Gastroesophageal sphincter (tissue), 4 donors: ENCODE data around the gene TSPOAP1. TPM values are rescaled to one million over a fixed set of nuclear protein-coding genes. Genes with fewer than 3 reads are reported as not detected.

Experiments
- ATAC-seq: fragments of 150-250 bp; one replicate; pipeline ENCODE4 v1.9.1; 2016; ENCODE audit warnings: mild to moderate bottlenecking, moderate library complexity
- H3K27ac ChIP-seq, 4 donors: fragments of 200-600 bp; sonication (generic) in 3 of 4; 1 replicate in 3 of 4; 2 replicates in 1 of 4; pipeline ENCODE4 v1.5.1; 2016 to 2019
- H3K27me3 ChIP-seq: fragments of 200-600 bp; sonication (generic); one replicate; pipeline ENCODE4 v1.5.1; 2019
- H3K36me3 ChIP-seq, 2 donors: fragments of 200-600 bp; sonication (generic); one replicate each; pipeline ENCODE4 v1.5.1; 2019; ENCODE audit warnings: control low read depth in 1 of 2
- H3K4me1 ChIP-seq, 3 donors: fragments of 200-600 bp; sonication (generic); 1 replicate in 2 of 3; 2 replicates in 1 of 3; pipeline ENCODE4 v1.5.1; 2016 to 2019; ENCODE audit warnings: control low read depth in 2 of 3
- H3K4me3 ChIP-seq, 2 donors: fragments of 200-600 bp; sonication (generic); one replicate each; pipeline ENCODE4 v1.5.1; 2019; ENCODE audit warnings: mild to moderate bottlenecking in 1 of 2, moderate library complexity in 1 of 2
- H3K9me3 ChIP-seq, 3 donors: fragments of 200-600 bp; sonication (generic); one replicate each; pipeline ENCODE4 v1.5.1; 2017 to 2019; ENCODE audit warnings: control low read depth in 2 of 3
- CTCF ChIP-seq, 4 experiments: fragments of 200-600 bp in 2 of 4; fragments of 450-650 bp in 2 of 4; sonication (generic) in 1 of 4; IDR thresholded peaks; one replicate each; pipeline ENCODE4 v1.5.1; 2017 to 2019; ENCODE audit warnings: antibody characterized with exemption in 4 of 4, mild to moderate bottlenecking in 2 of 4, moderate library complexity in 2 of 4
- EP300 ChIP-seq: sonication (generic); formaldehyde crosslinking; IDR thresholded peaks from one replicate; pipeline ENCODE4 v1.6.1; 2017; ENCODE audit warnings: antibody characterized with exemption, mild to moderate bottlenecking
- POLR2A ChIP-seq, 2 donors: fragments of 450-650 bp; IDR thresholded peaks; one replicate each; pipeline ENCODE4 v1.6.1; 2017; ENCODE audit warnings: antibody characterized with exemption in 2 of 2, mild to moderate bottlenecking in 2 of 2, moderate library complexity in 1 of 2
- POLR2AphosphoS5 ChIP-seq: sonication (generic); formaldehyde crosslinking; IDR thresholded peaks from one replicate; pipeline ENCODE4 v1.6.1; 2017; ENCODE audit warnings: antibody characterized with exemption
- WGBS, 2 donors: methylation state at CpG; one replicate each; pipeline ENCODE4 v1.1.5; 2018; ENCODE audit warnings: low coverage in 1 of 2; 5-methylcytosine and 5-hydroxymethylcytosine counted together
- total RNA-seq, 4 donors: library from RNA; depleted of rRNA; stranded (reverse); fragments of >200 nt; gene quantifications; one replicate each; pipeline ENCODE4 v1.1.0, GENCODE V29; 2016

TSPOAP1 gene
- total RNA-seq, 4 donors from 2014 or later = 7.4 to 44.8 (median 23.0) TPM

GRCh38 chr17:58277802-58278595, 50.6 kb downstream of the TSPOAP1 start:
- Histone ChIP-seq H3K36me3 (no peaks in the 10 kb centered on the region), H3K27me3 (peaks cover 44% of the 10 kb centered on the region), H3K4me3 (no peak overlapping the region), H3K9me3 (no peaks in the 10 kb centered on the region), H3K27ac (peak overlapping the region in 2 of 4 donors; percentile 22 to 24), H3K4me1 (peaks cover 0 to 14% (median 0%) of the 10 kb centered on the region in 3 donors)
- TF ChIP-seq POLR2A (IDR thresholded peaks at IDR 0.05) (no peak), CTCF (IDR thresholded peaks at IDR 0.05) (no peak), EP300 (no peak), POLR2AphosphoS5 (no peak)
- no peak for ATAC-seq
- WGBS, 2 donors = 74 to 94% methylated on average over 3 to 6 of the region's 36 CpGs

- no peaks in the 10 kb centered on the region for H3K9me3 ChIP-seq
- no peak for TF ChIP-seq POLR2AphosphoS5
- TF ChIP-seq CTCF (IDR thresholded peaks at IDR 0.05) = no peak
- TF ChIP-seq POLR2A (IDR thresholded peaks at IDR 0.05) = no peak
- TF ChIP-seq EP300 = no peak
- 57 to 74% methylated on average over 3 to 5 of the region's 5 CpGs for WGBS, 2 donors
Observed at GRCh38 chr17:58277107-58277801, 51.3 kb downstream of the TSPOAP1 start.

GRCh38 chr17:58276423-58276822, 52.2 kb downstream of the TSPOAP1 start:
- ATAC-seq = no peak
- Histone ChIP-seq H3K4me1 (peaks cover 0 to 14% (median 0%) of the 10 kb centered on the region in 3 donors), H3K9me3 (no peaks in the 10 kb centered on the region), H3K4me3 (no peak overlapping the region), H3K36me3 (no peaks in the 10 kb centered on the region), H3K27me3 (peaks cover 42% of the 10 kb centered on the region), H3K27ac (no peak overlapping the region)
- 33% methylated on average over 1 of the region's 2 CpGs; no CpG with 5 or more reads in 1 of the 2 donors for WGBS, 2 donors
- TF ChIP-seq POLR2AphosphoS5 (no peak), POLR2A (IDR thresholded peaks at IDR 0.05) (no peak), EP300 (no peak), CTCF (IDR thresholded peaks at IDR 0.05) (no peak)

More at GRCh38 chr17:58277107-58277801, 51.3 kb downstream of the TSPOAP1 start:
- peaks cover 0 to 14% (median 0%) of the 10 kb centered on the region in 3 donors for H3K4me1 ChIP-seq
- ATAC-seq = no peak
- H3K27me3 ChIP-seq = peaks cover 44% of the 10 kb centered on the region
- H3K27ac ChIP-seq = no peak overlapping the region
- no peak overlapping the region for H3K4me3 ChIP-seq
- H3K36me3 ChIP-seq = no peaks in the 10 kb centered on the region

- H3K36me3 ChIP-seq = no peaks in the 10 kb centered on the region
- no peak overlapping the region for H3K4me3 ChIP-seq
- WGBS, 2 donors = 72 to 91% methylated on average over 6 to 9 of the region's 10 CpGs
- H3K4me1 ChIP-seq = peaks cover 0 to 14% (median 0%) of the 10 kb centered on the region in 3 donors
- no peaks in the 10 kb centered on the region for H3K9me3 ChIP-seq
- TF ChIP-seq CTCF (IDR thresholded peaks at IDR 0.05) = no peak
- no peak for ATAC-seq
- H3K27me3 ChIP-seq = peaks cover 31% of the 10 kb centered on the region
- no peak overlapping the region for H3K27ac ChIP-seq
Observed at GRCh38 chr17:58275417-58275816, 53.2 kb downstream of the TSPOAP1 start.
